Measurements from ENCODE around the gene LEP.
"Not testable (repeated sequence)": the region's sequence is repeated elsewhere in the genome, so short reads cannot be mapped to it uniquely, and the experiment has no call there.

Gene LEP

DNA sequence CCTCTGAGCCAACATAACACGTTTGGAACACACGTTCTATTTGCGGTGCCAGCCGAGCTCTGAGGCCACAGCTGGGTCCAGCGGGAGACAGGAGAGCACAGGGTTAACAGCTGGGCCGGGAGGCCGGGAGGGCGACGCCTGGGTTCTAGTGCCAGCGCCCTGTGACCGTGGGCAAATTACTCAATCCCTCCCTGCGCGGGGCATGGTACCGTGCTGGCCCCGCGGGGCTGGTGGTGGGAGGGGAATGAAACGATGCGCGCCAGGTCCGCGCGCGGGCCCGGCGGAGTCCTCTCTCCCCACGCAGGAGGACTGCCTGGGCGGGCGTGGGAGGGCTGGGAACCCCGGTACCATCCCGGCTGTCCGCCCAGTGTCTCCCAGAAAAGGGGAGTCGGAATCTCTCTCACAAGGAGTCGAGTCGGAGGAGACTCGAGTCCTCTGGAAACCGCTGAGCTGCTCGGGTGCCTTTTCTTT, 30.4 kb downstream of the LEP start:
- DNase-seq (ENCODE audit: low read depth in 2 of 3, low spot score in 1 of 3), result no peak

DNA sequence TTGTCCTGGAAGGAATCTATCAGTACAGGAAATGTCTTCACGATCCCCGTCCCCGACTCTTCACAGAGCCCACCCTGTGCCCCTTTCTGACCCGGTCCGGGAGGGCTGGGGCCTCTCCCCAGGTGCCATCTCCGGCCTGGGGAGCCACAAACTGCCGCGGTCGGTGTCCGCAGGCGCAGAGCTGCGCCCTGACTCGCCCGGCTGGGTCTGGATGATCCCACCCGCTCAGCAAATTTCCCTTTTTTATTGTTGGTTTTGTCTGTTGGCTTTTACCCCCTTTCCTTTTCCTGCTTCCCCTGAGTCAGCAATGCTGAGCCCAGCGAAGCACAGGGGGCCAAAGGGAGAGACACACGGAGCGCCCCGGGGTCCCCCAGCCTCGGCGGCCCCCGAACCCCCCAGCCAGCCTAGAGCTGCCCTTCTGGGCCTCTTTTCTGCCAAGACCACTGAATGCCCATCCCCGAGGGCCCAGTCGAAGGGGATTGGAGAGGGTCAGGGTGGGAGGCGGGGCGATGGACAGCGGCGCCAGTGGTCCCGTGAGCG, 30.9 kb downstream of the LEP start:
- DNase-seq (ENCODE audit: low read depth in 2 of 3, low spot score in 1 of 3), result no peak

DNA sequence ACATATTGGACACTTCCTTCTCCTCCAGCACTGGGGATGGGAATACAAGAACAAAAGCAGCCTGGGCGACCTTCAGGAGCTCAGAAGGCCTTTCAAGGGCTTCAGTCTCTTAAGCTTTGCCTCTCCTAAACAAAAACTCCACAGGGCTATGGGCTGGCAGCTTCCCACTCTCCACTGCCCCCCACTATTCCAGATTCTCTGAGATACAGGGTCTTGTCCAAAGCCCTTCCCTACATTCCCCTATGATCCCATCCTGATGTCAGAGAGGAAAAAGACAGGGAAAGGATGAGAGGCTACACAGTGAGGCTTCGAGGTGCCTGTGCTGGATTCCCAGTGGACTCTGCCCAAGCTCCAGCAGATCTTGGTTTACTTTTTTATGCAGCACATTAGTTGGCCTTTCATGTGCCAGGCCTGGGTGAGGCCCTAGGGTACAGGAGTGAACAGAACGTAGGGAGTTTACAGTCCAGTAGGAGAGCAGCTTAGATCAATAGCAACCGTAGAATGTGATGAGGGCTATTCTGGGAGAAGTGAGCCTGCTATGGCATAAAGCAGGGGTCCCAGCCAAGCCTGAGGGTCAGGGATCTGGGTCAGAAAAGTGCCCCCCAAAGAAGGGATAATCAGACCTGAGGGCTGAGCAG, 33.3 kb downstream of the LEP start:
- DNase-seq (ENCODE audit: low read depth in 2 of 3, low spot score in 1 of 3), result no peak

DNA sequence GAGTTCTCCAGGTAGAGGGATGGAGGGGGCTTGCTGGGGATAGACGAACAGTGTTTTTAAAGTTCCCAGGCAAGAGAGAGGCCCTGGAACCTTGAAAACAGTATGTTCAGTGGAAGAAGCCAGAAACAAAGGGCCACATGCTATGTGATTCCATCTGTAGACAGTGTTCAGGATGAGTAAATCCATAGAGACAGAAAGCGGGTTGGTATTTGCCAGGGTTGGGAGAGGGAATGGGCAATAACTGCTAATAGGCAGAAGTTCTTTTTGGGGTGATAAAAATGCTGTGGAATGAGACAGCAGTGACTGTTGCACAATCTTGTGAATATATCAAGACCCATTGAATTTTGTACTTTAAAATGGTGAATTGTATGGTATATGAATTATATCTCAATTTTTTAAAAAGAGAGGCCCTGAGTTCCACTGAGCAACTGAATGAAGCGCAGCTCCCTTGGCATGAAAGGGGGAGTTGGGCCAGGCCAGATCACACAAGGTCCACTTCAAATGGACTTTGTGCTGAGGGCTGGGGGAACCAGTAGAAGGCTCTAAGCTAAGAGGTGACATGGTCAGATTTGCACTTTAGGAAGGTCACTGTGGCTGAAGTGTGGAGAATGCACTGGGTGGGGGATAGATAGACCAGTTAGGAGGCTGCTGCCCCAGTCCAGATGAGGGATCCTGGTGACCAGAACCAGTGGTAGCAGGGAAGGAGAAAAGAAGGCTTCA, 34.0 kb downstream of the LEP start:
- DNase-seq (ENCODE audit: low read depth in 2 of 3, low spot score in 1 of 3), result no peak

DNA sequence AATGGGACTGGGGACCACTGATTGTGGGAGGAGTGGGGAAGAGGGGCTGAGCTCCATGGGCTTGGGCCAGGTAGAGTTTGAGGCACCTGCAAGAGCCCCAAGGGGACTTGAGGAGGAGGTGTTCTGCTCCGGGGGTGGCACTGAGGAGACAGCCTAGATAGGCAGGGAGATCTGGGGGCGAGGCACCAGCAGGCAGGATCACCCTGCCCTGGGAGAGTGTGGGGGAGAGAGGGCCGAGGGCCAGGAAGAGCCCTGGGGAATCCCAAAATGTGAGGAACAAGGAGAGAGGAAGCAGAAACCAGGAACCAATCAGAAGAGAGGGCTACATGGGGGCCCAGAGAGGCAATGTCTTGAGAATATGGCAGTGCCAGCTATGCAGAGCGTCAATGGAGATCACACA, 34.6 kb downstream of the LEP start:
- no peak for DNase-seq (ENCODE audit: low read depth in 2 of 3, low spot score in 1 of 3)

DNA sequence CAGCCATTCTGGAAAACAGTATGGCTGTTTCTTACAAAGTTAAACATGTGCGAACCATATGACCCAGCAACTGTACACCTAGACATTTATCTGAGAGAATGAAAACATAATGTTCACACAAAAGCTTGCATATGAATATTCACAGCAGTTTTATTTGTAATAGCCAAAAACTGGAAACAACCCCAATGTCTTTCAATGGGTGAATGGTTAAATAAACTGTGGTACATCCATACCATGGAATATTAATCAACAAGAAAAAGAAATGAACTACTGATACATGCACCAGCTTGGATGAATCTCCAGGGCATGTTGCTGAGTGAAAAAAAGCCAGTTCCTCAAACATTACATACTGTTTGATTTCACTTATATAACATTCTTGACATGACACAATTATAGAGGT, 37.3 kb downstream of the LEP start:
- no peak for DNase-seq (ENCODE audit: low read depth in 2 of 3, low spot score in 1 of 3)

DNA sequence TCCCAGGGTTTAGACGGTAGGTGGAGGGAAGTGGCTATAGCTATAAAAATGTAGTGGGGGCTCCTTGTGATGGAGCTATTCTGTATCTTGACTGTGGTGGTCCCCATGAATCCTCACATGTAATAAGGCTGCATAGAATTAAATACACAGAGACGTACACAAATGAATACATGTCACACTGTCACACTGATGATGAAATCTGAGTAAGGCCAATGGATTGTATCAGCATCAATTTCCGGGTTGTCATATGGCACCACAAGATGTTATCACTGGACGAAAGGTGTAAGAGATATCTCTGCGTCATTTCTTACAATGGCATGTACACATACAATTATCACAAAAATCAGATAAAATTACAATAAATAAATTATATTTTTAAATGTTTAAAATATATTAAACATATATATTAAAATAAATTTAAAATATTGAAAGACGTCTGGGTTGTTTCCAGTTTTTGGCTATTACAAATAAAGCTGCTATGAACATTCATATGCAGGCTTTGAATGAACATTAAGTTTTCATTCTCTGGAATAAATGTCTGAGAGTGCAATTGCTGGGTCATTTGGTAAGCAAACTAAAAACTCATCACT, 38.1 kb downstream of the LEP start:
- DNase-seq (ENCODE audit: low read depth in 2 of 3, low spot score in 1 of 3), result no peak

DNA sequence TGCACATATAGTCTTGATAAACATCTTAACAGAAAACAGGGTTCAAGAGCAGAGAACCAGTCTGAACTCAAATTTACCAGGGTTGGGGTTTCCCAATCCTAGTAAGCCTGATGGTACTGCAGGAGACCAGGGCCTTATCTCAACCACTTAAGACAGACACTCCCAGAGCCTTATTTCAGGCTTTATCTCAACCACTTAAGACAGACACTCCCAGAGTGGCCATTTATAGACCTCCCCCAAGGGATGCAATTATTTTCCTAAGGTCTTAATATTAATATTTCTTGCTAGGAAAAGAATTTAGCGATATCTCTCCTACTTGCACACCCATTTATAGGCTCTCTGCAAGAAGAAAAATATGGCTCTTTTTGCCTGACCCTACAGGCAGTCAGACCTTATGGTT, 39.4 kb downstream of the LEP start:
- not testable (repeated sequence) for DNase-seq (ENCODE audit: low read depth in 2 of 3, low spot score in 1 of 3)

DNA sequence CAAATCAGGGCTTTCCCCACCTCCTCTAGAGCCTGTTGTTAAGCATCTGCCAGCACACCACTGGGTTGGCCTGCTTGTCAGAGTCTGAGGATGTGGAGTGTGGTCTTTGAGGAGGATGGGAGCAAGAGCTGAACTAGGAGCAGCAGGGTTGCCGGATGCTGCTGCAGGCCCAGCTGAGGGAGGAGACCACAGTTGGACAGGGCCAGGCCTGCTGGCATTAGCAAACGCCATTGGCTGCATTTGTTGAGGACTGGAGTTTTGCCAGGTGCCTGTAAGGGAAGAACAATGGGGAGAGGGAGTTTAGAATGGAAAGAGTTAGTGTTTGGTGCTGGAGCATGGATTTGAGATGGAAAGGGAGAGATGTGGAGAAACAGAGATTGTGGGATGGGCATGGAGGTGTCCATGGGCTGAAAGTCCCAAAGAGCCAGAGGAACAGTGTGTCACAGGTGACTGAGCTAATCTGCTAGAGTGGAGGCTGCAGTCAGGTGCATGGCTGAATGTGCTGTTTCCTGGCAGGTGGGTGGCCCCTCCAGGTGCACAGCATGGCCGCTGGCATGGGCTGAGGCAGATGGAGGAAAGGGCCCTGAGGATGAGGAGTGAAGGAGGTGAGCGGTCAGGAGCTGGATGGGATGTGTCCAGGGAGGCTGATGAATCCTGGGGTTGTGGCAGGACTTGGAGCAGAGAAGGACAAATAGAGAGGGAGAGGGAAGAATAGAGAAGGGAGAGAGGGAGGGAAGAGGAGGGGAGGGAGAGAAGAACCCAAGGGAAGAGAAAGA, 40.7 kb downstream of the LEP start:
- DNase-seq (ENCODE audit: low read depth in 2 of 3, low spot score in 1 of 3), result no peak

DNA sequence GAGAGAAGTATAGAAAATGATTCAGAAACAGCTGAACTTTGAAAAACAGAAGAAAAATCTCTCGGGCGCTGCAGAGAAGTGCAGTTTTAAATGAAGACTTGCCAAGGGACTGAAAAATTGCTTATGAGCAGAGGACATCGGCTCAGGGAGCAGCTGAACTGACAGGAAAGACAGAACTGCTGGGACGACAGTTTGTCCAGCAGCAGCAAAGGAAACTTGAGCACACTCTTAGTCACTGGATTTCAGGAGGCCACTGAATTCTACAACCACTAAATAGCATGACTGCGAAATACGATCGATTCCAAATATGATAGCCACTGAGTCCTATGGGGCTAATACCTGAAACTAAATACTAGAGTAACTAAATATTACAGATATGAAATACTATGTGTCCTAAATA, 43.0 kb downstream of the LEP start:
- DNase-seq (ENCODE audit: low read depth in 2 of 3, low spot score in 1 of 3), result no peak

DNA sequence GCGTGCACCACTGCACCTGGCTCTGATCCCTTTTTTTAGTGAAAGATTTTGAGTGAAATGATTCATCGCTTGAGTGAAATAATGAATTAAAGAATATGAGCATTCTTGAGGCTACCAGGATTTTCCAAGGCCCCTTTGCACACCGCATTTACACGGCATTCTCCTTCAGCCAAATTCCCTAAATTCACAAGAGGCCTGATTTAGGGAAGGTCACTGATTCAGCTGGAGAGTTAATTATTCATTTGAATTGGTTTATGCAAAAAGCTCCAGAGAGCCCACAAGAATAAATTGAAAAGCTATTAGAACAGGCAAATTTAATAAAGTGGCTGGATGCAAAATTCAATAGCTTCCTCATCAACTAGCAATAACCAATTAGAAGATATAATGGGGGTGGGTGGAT, 46.5 kb downstream of the LEP start:
- DNase-seq (ENCODE audit: low read depth in 2 of 3, low spot score in 1 of 3), result no peak

DNA sequence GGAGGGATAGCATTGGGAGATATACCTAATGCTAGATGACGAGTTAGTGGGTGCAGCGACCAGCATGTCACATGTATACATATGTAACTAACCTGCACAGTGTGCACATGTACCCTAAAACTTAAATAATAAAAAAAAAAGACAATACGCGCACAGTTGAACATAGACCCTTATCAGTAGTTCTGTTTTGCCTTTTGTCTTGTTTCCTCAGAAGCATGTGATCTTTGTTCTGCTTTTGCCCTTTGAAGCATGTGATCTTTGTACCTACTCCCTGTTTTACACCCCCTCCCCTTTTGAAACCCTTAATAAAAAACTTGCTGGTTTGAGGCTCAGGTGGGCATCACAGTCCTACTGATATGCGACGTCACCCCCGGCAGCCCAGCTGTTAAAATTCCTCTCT, 56.9 kb downstream of the LEP start:
- not testable (repeated sequence) for DNase-seq (ENCODE audit: low read depth in 2 of 3, low spot score in 1 of 3)

DNA sequence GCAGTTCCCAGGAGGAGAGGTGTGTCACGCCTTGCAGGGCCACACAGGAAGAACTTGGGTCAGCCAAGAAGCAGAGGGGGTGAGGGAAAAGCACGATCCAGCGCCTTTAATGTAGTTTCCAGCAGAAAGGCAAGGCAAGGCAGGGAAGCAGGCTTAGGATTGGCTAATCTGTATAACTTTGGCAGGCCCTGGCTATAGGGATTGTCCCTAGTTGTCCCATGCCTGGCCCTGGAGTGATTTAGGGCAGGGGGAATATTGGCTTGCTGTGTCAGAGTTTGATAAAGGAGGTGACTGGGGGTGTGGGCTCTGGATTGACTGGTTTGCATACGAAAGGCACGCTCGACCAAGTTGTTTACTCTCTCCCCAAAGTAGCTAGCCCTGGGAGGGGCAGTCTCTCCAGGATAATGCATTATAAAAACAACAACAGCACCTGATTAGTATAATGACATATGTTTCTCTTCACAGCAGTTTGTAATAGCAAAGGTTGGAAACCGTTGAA, 58.1 kb downstream of the LEP start:
- no peak for DNase-seq (ENCODE audit: low read depth in 2 of 3, low spot score in 1 of 3)

DNA sequence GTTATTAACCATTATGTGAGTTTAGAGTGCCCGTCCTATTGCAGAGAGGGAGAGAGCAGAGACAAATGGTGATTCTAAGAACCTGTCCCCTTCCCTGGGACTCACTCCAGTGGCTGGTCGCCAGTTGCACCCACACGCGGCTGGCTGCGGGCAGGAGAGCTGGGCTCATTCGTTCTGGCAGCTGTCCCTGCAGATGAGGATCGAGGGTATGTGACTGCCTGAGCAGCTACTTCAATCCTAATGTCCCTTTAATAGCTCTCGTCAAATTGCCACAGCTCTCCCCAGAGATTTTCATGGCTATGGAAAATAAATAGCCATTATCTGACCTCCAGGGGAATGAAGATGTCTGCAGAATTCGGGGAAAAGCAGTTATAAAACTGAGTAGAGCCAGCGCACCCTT, 61.1 kb downstream of the LEP start:
- no peak for DNase-seq (ENCODE audit: low read depth in 2 of 3, low spot score in 1 of 3)

DNA sequence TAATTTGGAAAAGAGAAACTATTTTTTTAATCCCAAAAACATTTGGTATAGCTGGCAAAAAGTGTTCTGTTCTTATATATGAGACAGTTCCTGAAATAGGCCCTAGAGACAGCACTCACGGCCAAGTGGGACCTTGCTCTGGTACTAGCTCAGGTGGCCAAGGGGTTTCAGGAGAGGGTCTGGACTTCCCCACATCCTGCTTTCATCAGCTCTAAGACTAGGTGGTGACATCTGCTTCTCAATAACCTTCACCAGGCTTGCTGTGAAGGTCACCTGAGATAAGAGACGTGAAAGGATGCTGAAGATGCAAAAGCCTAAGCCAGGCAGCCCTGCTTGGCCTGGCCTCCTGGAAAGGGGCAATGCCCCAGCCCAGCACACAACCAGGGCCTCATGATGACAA, 62.1 kb downstream of the LEP start:
- DNase-seq (ENCODE audit: low read depth in 2 of 3, low spot score in 1 of 3), result no peak

DNA sequence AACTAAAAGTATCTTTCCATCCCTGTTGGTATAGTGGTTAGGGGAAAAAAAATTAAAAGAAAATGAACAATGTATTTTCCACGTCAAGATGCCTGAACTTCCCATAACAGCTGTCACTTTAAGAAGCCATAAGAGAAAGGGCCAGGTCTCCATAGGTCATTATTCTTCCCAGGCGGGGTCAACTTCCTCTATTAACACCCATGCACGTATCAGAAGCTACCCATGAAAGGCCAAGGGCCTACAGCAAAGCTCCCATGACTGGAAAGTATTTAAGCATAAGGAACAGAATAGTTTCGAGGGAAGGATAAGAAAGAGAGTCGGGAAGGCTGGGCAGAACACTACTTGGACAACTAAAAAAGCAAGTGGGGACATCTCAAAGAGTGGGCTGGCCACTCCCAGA, 62.6 kb downstream of the LEP start:
- no peak for DNase-seq (ENCODE audit: low read depth in 2 of 3, low spot score in 1 of 3)

DNA sequence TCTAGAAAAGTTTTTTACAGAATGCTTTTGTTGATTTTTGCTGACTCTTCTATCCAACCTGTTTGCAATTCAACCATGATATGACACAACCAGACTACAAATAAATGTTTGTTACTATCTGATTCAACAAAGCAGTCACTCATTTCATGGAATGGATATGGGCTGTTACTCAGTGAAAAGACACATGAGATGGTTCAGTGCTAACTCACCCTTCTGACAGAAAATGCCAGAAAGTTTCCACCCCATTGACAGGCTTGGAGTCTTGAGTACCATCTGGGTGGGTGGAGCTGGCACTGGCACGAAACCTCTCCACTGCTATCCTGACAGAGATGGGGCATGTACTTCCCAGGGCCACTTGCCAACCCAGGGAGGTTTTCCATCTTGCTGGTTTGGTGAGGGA, 63.1 kb downstream of the LEP start:
- DNase-seq (ENCODE audit: low read depth in 2 of 3, low spot score in 1 of 3), result no peak

DNA sequence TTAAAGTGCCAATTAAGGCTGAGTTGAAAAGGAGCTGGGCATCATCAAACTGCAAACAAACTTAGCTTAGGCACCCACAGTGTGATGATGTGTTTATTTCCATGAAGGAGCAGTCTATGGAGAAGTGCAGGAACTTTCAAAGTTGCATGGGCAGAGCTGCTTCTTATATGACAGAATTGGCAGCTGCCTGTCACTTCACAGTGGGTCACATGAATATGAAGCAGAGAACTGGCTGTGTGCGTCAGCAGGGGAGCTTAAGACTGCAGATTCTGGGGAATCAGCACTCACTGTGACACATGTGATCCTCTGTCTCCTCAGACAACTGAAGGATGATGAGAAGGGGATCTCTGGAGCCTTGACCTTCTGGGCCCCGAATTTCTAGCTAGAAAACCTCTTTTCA, 66.0 kb downstream of the LEP start:
- no peak for DNase-seq (ENCODE audit: low read depth in 2 of 3, low spot score in 1 of 3)
